HG03571 (cell line): ENCODE measurements around the gene PRSS8.
"Not testable (repeated sequence)": the region's sequence is repeated elsewhere in the genome, so short reads cannot be mapped to it uniquely, and the experiment has no call there.

ENCODE experiments used
- ATAC-seq: cut with Tn5 transposase; IDR thresholded peaks from one replicate; pipeline ENCODE4 v1.9.1; 2021; ENCODE audit not compliant: unreplicated experiment

The PRSS8 gene

DNA sequence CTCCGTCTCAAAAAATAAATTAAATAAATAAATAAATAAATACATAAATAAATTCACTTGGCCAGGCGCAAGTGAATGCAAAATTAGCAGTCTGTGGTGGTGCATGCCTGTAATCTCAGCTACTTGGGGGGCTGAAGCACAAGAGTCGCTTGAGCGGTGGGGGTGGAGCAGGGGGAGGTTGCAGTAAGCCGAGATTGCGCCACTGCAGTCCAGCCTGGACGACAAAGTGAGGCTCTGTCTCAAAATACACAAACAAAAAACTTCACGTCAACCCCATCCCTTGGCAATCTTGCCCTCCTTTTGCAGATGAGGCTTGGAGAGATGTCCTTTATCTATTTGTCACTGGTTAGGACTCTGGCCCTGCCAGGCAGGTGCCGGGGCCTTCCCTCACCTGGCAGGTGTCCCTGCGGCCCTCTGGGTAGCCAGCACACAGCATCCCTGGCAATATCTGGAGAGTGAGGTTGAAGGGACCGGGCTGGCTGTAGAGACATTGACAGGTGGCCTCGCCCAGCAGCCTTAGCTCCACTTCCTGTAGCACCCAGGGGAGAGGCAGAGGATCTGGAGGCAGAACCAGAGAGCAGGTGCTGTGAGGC is 10.0 kb upstream of the PRSS8 start:
- ATAC-seq, result no peak

DNA sequence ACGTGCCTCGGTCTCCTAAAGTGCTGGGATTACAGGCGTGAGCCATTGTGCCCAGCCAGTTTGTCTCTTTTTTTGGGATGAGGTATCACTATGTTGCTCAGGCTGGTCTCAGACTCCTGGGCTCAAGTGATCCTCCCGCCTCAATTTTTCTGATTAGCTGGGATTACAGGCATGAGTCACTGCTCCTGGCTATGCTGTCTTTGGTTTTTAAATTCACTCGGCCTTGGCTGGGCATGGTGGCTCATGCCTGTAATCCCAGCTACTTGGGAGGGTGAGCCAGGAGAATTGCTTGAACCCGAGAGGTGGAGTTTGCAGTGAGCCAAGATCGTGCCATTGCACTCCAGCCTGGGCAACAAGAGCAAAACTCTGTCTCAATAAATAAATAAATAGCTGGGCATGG is 8.9 kb upstream of the PRSS8 start:
- not testable (repeated sequence) for ATAC-seq

DNA sequence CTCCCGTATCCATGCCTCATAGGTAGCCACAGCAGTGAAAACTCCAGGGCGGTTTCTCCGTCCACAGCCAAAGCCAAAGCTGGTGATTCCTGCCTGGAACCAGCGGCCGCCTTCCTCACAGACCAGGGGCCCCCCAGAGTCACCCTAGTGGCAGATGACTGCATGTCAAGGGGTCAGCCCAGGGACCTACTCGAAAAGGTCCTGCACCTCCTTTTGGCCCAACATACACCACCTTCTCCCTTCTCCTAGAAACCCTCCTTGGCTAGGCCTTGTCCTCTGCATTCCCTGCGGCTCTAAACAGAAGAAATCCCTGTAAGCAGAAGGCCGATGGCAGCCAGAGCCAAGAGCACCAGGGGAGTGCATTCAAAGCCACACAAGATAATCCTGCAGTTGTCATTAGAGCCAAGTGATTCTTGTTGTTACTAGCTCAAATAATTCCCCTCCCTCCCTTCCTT is 8.2 kb upstream of the PRSS8 start:
- no peak for ATAC-seq

DNA sequence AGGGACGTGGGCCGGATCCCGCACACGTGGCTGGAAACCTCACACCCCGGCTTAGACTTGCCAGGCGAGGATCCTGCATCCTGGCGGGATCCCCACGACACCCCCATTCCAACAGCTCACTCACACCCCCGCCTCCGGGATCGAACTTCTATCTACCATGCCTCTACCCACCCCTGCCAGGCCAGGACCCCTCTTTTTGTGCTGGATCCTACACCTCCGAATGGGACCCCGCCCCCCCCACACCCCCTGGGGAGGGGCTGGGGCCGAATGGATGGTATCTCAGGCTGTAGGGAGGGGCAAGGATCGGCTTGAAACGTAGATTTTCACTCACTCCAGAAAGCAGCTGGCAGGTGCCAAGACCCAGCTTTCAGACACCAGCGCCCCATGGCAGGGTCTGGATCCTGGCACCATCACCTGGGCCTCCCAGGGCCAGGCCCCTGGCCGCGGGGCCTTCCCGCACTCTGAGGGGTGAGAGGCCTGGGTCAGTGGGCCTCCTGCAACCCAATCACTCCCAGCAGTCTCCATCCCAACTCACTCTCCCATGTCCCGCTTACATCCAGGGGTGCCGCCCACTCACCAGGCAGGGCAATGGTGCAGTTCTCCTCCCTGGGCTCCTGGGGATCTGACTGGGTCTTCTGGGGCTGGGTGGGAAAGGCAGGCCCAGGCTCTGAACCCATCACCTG is 7.6 kb upstream of the PRSS8 start:
- no peak for ATAC-seq

- ATAC-seq, result peak; percentile 83
These were observed 6.8 kb upstream of the PRSS8 start for GRCh38 chr16:31142109-31143010.

DNA sequence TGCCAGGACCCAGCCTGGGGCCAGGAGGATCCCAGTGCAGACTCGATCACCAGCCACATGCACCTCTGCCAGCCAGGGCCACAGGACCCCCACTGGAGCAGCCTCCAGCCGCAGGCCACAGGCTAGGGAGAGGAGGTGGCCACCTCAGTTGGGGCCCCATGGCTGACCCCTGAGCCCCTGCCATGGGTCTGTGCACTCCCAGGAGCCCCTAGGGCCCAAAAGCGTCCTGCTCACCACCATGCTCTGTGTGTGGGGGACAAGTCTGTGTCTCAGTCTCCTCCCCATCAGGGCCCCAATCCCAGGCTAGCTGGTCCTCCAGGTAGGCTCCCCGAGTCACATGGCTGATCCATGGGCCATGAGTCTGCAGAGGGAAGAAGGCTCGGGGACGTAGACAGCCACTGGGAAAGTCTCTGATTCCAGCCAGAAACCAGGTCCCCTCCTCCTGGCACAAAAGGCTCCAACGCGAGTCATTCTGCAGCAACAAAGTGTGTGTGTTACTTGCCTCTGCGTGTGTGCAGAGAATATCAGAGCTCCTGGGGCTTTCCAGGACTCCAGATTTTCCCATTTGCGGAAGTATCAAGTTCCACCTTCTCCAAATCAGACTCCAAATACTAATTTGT is 6.1 kb upstream of the PRSS8 start:
- ATAC-seq, result no peak

DNA sequence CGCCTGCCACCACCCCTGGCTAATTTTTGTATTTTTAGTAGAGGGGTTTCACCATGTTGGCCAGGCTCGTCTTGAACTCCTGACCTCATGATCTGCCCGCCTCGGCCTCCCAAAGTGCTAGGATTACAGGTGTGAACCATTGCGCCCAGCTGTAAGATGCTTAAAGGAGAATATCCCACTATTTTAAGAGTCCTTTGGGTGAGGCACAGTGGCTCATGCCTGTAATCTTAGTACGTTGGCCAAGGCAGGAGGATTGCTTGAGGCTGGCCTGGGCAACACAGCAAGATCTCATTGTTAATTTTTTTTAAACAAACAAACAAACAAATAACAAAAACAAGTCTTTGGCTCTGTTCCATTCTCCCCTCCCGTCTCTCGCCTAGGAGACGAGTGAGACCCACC is 5.5 kb upstream of the PRSS8 start:
- not testable (repeated sequence) for ATAC-seq

DNA sequence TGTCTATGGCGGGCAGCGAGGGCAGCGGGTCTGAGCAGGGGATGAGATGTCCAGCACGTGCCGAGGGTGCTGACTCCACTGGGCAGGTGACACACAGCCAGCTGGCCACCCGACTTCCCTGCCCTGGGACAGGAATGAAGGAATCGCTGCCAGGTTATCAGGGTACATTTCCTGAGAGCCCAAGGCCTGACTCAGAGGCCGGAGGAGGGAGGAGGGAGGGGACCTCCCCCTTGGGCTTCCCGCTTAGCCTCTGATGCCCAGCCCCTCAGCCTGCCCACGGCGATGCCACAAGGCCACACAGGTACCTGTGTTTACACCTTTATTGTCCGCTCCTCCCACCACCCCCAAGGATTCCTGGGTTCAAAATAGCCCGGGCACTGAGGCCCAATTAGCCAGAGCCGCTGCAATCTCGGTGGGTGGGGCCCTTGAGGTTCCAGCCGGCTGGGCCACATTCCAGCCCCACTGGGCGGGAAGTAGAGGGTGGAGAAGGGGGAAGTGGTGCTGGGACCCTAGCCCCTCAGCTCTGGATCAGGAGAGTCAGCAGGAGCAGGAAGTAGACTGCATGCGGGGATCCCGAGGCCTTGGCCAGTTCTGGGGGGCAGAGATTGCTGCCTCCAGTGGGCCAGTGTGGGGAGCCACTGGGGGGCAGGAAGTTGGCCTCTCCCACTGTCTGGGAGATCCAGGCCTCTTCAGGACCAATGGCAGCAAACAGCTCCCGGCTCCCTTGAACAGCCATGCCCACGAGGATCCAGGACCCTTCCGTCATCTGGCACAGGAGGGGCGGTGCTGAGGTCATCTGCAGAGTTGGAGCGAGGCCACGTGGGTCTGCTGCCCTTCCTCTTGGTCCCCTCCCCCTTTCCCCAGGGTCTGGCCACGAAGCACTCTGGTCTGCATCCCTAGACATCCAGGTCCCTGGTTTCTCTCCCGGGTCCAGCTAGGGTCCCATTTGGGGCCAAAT is 3.4 kb upstream of the PRSS8 start:
- ATAC-seq, result no peak

- not testable (repeated sequence) for ATAC-seq
These were observed 1.4 kb upstream of the PRSS8 start for GRCh38 chr16:31136822-31137499.

GRCh38 chr16:31136287-31136662 is 748 bp upstream of the PRSS8 start:
- no peak for ATAC-seq

- no peak for ATAC-seq
These were observed 647 bp downstream of the PRSS8 start for GRCh38 chr16:31134625-31135534.

GRCh38 chr16:31134091-31134571 is 1.4 kb downstream of the PRSS8 start:
- ATAC-seq, result no peak

DNA sequence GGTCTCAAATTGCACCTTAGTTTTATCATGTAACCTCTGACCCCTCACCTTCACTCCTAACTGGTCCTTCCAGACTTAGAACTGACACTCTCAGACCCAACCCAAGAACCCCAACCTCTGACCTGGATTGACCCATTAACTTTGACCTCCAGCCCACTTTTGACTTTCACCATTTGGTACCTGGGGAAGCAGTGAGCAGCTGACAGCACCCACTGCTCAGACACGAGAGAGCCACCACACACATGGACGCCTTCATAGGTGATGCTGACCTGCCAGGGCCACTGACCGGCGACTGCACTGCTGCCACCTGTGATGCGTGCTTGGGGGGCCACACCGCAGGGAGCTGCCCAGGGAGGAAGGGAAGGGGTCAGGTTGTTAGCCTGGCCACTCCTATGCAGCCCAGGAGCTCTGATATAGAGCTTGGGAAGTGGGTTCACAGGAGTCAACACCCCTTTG is 2.5 kb downstream of the PRSS8 start:
- no peak for ATAC-seq

DNA sequence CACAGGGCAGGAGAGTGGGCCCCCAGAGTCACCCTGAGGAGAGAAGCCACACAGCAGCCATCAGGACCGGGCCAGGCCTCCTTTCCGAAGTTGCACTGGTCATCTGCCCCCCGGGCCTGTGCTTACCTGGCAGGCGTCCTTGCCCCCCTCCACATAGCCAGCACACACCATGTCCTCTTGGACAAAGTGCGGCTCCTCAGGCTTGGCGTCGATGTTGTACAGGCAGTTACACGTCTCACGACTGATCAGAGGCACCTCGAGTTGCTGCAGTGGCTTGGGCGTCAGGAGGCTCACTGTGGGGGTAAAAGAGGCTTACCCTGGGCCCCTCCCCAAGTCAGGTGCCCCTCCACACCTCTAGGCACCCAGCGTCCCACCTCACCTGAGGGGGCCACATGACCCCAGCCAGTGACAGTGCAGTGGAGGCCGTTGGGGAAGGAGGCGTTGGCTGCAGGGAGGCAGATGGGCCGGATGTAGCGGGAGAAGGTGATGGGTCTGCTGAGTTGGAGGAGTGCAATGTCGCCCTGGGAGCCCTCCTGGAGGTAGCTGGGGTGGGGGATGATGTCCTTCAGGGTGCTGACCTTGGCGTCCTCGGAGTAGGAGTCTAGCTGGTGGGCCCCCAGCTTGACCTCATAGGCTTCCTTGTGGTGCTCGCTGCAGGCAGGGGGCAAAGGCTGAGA is 3.1 kb downstream of the PRSS8 start:
- no peak for ATAC-seq

GRCh38 chr16:31131841-31132271 is 3.7 kb downstream of the PRSS8 start:
- no peak for ATAC-seq

DNA sequence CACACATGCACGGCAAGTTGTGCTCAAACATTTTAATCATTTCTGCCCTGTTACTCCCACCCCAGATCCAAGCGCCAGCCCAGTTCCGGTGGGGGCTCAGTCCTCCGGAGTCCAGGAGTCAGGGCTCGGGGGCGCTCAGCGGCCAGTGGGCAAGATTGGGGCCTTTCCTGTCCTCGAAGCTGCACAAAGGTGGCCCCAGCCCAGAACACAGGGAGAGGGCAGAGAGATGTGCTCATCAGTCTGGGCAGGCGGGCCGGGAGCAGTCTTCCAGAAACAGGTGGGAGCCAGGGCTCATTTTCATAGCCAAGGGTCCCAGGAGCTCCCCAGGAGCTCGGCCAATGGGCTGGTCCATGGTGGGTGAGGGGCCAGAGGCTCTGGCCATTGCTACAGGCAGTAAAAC is 4.1 kb downstream of the PRSS8 start:
- ATAC-seq, result no peak

DNA sequence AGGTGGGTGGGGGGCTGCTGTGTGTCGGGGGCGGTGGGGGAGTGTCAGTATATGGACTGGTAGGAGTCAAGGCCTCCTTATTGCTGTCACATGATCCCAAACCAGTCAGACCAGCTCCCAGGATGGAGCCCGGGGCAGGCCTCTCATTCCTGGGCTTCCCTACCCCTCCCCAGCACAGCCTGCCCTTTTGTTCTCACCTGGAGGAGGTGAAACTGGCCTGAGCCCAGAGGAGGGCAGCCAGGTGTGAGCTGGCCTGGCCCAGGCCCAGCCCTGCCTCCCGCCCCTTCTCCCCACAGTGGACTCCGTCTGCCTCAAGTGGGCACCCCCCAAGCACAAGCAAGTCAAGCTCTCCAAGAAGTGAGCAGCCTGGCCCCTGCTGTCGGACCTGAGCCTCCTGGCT is 4.6 kb downstream of the PRSS8 start:
- no peak for ATAC-seq

- ATAC-seq, result no peak
These were observed 5.1 kb downstream of the PRSS8 start for GRCh38 chr16:31130336-31130891.
